HL-60 (cell line): ENCODE measurements around the gene MYCBPAP.
"Not testable (repeated sequence)": the region's sequence is repeated elsewhere in the genome, so short reads cannot be mapped to it uniquely, and the experiment has no call there.

Experiments
- CTCF ChIP-seq: IDR thresholded peaks from one replicate; pipeline ENCODE4 v1.5.1; 2011; ENCODE audit warnings: low read length, control low read depth, inconsistent platforms; ENCODE audit not compliant: insufficient read depth
- GABPA ChIP-seq: IDR thresholded peaks from 2 replicates; pipeline ENCODE4 v1.6.1; 2012; ENCODE audit warnings: low read depth
- POLR2AphosphoS5 ChIP-seq: IDR thresholded peaks from 2 replicates; pipeline ENCODE4 v1.6.1; 2012; ENCODE audit warnings: low read depth
- REST ChIP-seq: IDR thresholded peaks from 2 replicates; pipeline ENCODE4 v1.6.1; 2012; ENCODE audit warnings: low read depth; ENCODE audit not compliant: insufficient replicate concordance

- not testable (repeated sequence) for TF ChIP-seq CTCF, GABPA, REST, POLR2AphosphoS5
Observed at GRCh38 chr17:50475775-50476544, 32.3 kb upstream of the MYCBPAP start.
